Measurements from ENCODE around the gene DNAJC27.
"Not testable (repeated sequence)": the region's sequence is repeated elsewhere in the genome, so short reads cannot be mapped to it uniquely, and the experiment has no call there.

Gene DNAJC27

GRCh38 chr2:24971536-24972314 is at the start of gene DNAJC27:
Gene DNAJC27, minus strand, starts transcription at chr2:24971955. Its CDS starts 51 bp downstream, at chr2:24971904.
- peak; percentile 98 for DNase-seq

- DNase-seq: no peak
Measured at GRCh38 chr2:25018681-25019080, 46.9 kb upstream of the DNAJC27 start.

- no peak for DNase-seq
Measured at GRCh38 chr2:25014631-25015030, 42.9 kb upstream of the DNAJC27 start.

- not testable (repeated sequence) for DNase-seq
Measured at GRCh38 chr2:25011342-25011741, 39.6 kb upstream of the DNAJC27 start.

- DNase-seq: no peak
Measured at GRCh38 chr2:25009954-25010353, 38.2 kb upstream of the DNAJC27 start.

- DNase-seq: no peak
Measured at GRCh38 chr2:25002066-25002465, 30.3 kb upstream of the DNAJC27 start.

- no peak for DNase-seq
Measured at GRCh38 chr2:25001325-25001637, 29.5 kb upstream of the DNAJC27 start.

GRCh38 chr2:25000503-25001324 is 29.0 kb upstream of the DNAJC27 start:
- no peak for DNase-seq

- DNase-seq: no peak
Measured at GRCh38 chr2:25000036-25000435, 28.3 kb upstream of the DNAJC27 start.

- DNase-seq: not testable (repeated sequence)
Measured at GRCh38 chr2:24999097-24999496, 27.3 kb upstream of the DNAJC27 start.

- no peak for DNase-seq
Measured at GRCh38 chr2:24994146-24994724, 22.5 kb upstream of the DNAJC27 start.

- DNase-seq: no peak
Measured at GRCh38 chr2:24993406-24994145, 21.8 kb upstream of the DNAJC27 start.

- DNase-seq: no peak
Measured at GRCh38 chr2:24986372-24986771, 14.6 kb upstream of the DNAJC27 start.

GRCh38 chr2:24985511-24985910 is 13.8 kb upstream of the DNAJC27 start:
- DNase-seq: no peak

- DNase-seq: no peak
Measured at GRCh38 chr2:24984912-24985311, 13.2 kb upstream of the DNAJC27 start.

GRCh38 chr2:24981411-24982136 is 9.8 kb upstream of the DNAJC27 start:
- DNase-seq: no peak

- DNase-seq: no peak
Measured at GRCh38 chr2:24978661-24979060, 6.9 kb upstream of the DNAJC27 start.

GRCh38 chr2:24977631-24978030 is 5.9 kb upstream of the DNAJC27 start:
- no peak for DNase-seq

- no peak for DNase-seq
Measured at GRCh38 chr2:24973812-24974211, 2.1 kb upstream of the DNAJC27 start.

- DNase-seq: peak; percentile 51
Measured at GRCh38 chr2:24972315-24972961, 683 bp upstream of the DNAJC27 start.

- peak; percentile 48 for DNase-seq
Measured at GRCh38 chr2:24971286-24971535, 544 bp downstream of the DNAJC27 start.

All from activated CD4-positive, alpha-beta T cell treated with anti-CD3 and anti-CD28 coated beads, Interleukin-10, Interleukin-2, amounts not matched to agents 100 ng/mL and 50 ng/mL, durations not matched to agents 16 hours and 8 hours (primary cell).